Skeletal muscle satellite cell (primary cell): ENCODE results near the gene ANKRD13A.

ENCODE experiments used
- H3K27me3 ChIP-seq: 2 replicates; pipeline ENCODE4 v1.7.0; 2013; ENCODE audit warnings: low read length; ENCODE audit not compliant: control insufficient read depth, insufficient read depth
- H3K36me3 ChIP-seq: 2 replicates; pipeline ENCODE4 v1.7.0; 2013; ENCODE audit warnings: mild to moderate bottlenecking, control low read depth, low read length; ENCODE audit not compliant: insufficient read depth
- H3K4me1 ChIP-seq: 2 replicates; pipeline ENCODE4 v1.7.0; 2013; ENCODE audit warnings: low read length; ENCODE audit not compliant: control insufficient read depth, insufficient read depth
- H3K4me2 ChIP-seq: 2 replicates; pipeline ENCODE4 v1.7.0; 2013; ENCODE audit warnings: mild to moderate bottlenecking, low read length
- H3K4me3 ChIP-seq: 2 replicates; pipeline ENCODE4 v1.7.0; 2013; ENCODE audit warnings: low read length
- H3K9ac ChIP-seq: 2 replicates; pipeline ENCODE4 v1.7.0; 2013; ENCODE audit warnings: mild to moderate bottlenecking, low read depth, low read length, moderate library complexity
- H3K9me3 ChIP-seq: replicated peaks from 2 replicates; pipeline ENCODE4 v1.7.0; 2013; ENCODE audit warnings: mild to moderate bottlenecking, control low read depth, low read length

ANKRD13A gene

GRCh38 chr12:110010853-110011723, 11.9 kb downstream of the ANKRD13A start:
- Histone ChIP-seq H3K9ac (no peak overlapping the region), H3K36me3 (peaks cover 42% of the 10 kb centered on the region), H3K27me3 (no peaks in the 10 kb centered on the region), H3K4me3 (no peak overlapping the region), H3K4me2 (no peak overlapping the region), H3K4me1 (peaks cover 20% of the 10 kb centered on the region), H3K9me3 (no peaks in the 10 kb centered on the region)

- Histone ChIP-seq H3K4me3 (no peak overlapping the region), H3K9ac (no peak overlapping the region), H3K4me1 (peaks cover 20% of the 10 kb centered on the region), H3K36me3 (peaks cover 47% of the 10 kb centered on the region), H3K9me3 (no peaks in the 10 kb centered on the region), H3K27me3 (no peaks in the 10 kb centered on the region), H3K4me2 (no peak overlapping the region)
Measured at GRCh38 chr12:110012137-110012536, 12.9 kb downstream of the ANKRD13A start.

GRCh38 chr12:110012659-110013058, 13.4 kb downstream of the ANKRD13A start:
- H3K4me3 ChIP-seq: no peak overlapping the region
- no peak overlapping the region for H3K9ac ChIP-seq
- no peaks in the 10 kb centered on the region for H3K9me3 ChIP-seq
- H3K4me1 ChIP-seq: peaks cover 20% of the 10 kb centered on the region
- H3K27me3 ChIP-seq: no peaks in the 10 kb centered on the region
- no peak overlapping the region for H3K4me2 ChIP-seq
- H3K36me3 ChIP-seq: peaks cover 50% of the 10 kb centered on the region

DNA sequence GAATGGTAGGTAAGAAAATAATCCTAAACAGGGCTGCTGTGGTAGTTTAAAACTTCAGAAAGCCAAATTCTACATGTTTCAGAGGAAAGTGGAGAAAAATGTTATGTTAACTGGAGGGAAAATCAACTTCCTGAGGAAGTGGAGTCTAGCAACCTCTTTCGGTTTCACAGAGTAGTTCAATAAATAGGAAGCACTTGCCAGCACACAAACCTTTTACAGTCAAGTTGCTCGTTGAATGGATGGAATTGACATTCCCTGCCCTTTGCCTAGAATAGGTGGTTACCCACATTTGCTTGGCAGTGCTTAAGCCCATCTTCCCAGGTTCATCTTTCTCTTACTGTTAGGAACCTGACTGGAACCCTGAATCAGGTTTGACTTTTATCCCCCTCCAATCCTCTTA, 15.9 kb downstream of the ANKRD13A start:
- no peaks in the 10 kb centered on the region for H3K9me3 ChIP-seq
- no peaks in the 10 kb centered on the region for H3K27me3 ChIP-seq
- no peak overlapping the region for H3K4me3 ChIP-seq
- H3K9ac ChIP-seq: no peak overlapping the region
- H3K36me3 ChIP-seq: peaks cover 75% of the 10 kb centered on the region
- no peak overlapping the region for H3K4me2 ChIP-seq
- H3K4me1 ChIP-seq: peaks cover 17% of the 10 kb centered on the region

GRCh38 chr12:110020956-110021355, 21.7 kb downstream of the ANKRD13A start:
- Histone ChIP-seq H3K9ac (no peak overlapping the region), H3K4me3 (no peak overlapping the region), H3K4me2 (no peak overlapping the region), H3K4me1 (peaks cover 45% of the 10 kb centered on the region), H3K9me3 (no peaks in the 10 kb centered on the region), H3K36me3 (peaks cover 64% of the 10 kb centered on the region), H3K27me3 (no peaks in the 10 kb centered on the region)

- Histone ChIP-seq H3K4me3 (peak overlapping the region; percentile 10), H3K36me3 (peaks cover 62% of the 10 kb centered on the region), H3K9me3 (no peaks in the 10 kb centered on the region), H3K27me3 (no peaks in the 10 kb centered on the region), H3K4me2 (peak overlapping the region; percentile 29), H3K9ac (peak overlapping the region; percentile 47), H3K4me1 (peaks cover 45% of the 10 kb centered on the region)
Measured at GRCh38 chr12:110023059-110023980, 24.1 kb downstream of the ANKRD13A start.

- peak overlapping the region; percentile 7 for H3K9ac ChIP-seq
- no peaks in the 10 kb centered on the region for H3K27me3 ChIP-seq
- H3K4me1 ChIP-seq: peaks cover 45% of the 10 kb centered on the region
- H3K4me3 ChIP-seq: no peak overlapping the region
- peaks cover 59% of the 10 kb centered on the region for H3K36me3 ChIP-seq
- H3K4me2 ChIP-seq: peak overlapping the region; percentile 60
- H3K9me3 ChIP-seq: no peaks in the 10 kb centered on the region
Measured at GRCh38 chr12:110024051-110024450, 24.8 kb downstream of the ANKRD13A start.

DNA sequence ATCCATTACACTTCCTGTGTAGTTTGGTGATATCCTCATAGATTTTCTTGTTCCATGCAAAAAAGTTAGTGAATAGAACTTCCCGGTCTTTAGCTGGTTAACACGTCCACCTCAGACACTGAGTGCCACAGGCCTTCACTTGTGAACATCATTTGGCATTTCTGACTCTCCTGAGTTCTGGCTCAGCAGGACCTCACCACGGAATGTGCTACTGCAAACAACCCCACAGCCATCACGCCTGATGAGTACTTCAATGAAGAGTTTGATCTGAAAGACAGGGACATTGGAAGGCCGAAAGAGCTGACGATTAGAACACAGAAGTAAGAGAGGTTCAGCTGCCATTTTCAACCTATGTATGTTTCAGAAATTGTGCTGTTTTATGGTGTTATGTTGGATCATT, 29.1 kb downstream of the ANKRD13A start:
- Histone ChIP-seq H3K4me2 (no peak overlapping the region), H3K4me1 (peaks cover 22% of the 10 kb centered on the region), H3K9me3 (no peaks in the 10 kb centered on the region), H3K4me3 (no peak overlapping the region), H3K9ac (no peak overlapping the region), H3K27me3 (no peaks in the 10 kb centered on the region), H3K36me3 (peaks cover 55% of the 10 kb centered on the region)

GRCh38 chr12:110029290-110029815, 30.1 kb downstream of the ANKRD13A start:
- Histone ChIP-seq H3K9ac (no peak overlapping the region), H3K4me1 (peaks cover 11% of the 10 kb centered on the region), H3K4me3 (no peak overlapping the region), H3K4me2 (no peak overlapping the region), H3K36me3 (peaks cover 65% of the 10 kb centered on the region), H3K9me3 (no peaks in the 10 kb centered on the region), H3K27me3 (no peaks in the 10 kb centered on the region)

GRCh38 chr12:110033888-110034287, 34.7 kb downstream of the ANKRD13A start:
- Histone ChIP-seq H3K27me3 (no peaks in the 10 kb centered on the region), H3K9me3 (no peaks in the 10 kb centered on the region), H3K4me2 (no peak overlapping the region), H3K4me3 (no peak overlapping the region), H3K4me1 (peaks cover 11% of the 10 kb centered on the region), H3K9ac (no peak overlapping the region), H3K36me3 (peaks cover 74% of the 10 kb centered on the region)

GRCh38 chr12:110035534-110036104, 36.4 kb downstream of the ANKRD13A start:
- Histone ChIP-seq H3K4me3 (no peak overlapping the region), H3K4me2 (no peak overlapping the region), H3K27me3 (no peaks in the 10 kb centered on the region), H3K4me1 (peaks cover 20% of the 10 kb centered on the region), H3K9ac (no peak overlapping the region), H3K9me3 (no peaks in the 10 kb centered on the region), H3K36me3 (peaks cover 67% of the 10 kb centered on the region)
